HepG2 (cell line): Measurements from ENCODE around the gene ODAD4. TPM values are rescaled to one million over a fixed set of nuclear protein-coding genes. Genes with fewer than 3 reads are reported as not detected.
A peak's percentile ranks its signal among the peaks of the same experiment; 100 is the strongest.

Source experiments
- BRCA1 ChIP-seq: sonication (generic); formaldehyde crosslinking; IDR thresholded peaks from 2 replicates; pipeline ENCODE4 v1.4.0; 2020; ENCODE audit warnings: missing genetic modification reagents
- CAMTA2 ChIP-seq: sonication (generic); formaldehyde crosslinking; IDR thresholded peaks from 2 replicates; pipeline ENCODE4 v1.4.0; 2020; ENCODE audit warnings: mild to moderate bottlenecking, missing genetic modification reagents, borderline replicate concordance
- CCDC6 ChIP-seq: sonication (generic); formaldehyde crosslinking; IDR thresholded peaks from 2 replicates; pipeline ENCODE4 v1.8.1; 2022; ENCODE audit warnings: mild to moderate bottlenecking, missing genetic modification reagents, moderate library complexity
- ELF3 ChIP-seq: IDR thresholded peaks from 2 replicates; pipeline ENCODE4 v1.6.1; 2016; ENCODE audit warnings: missing genetic modification reagents, missing compliant biosample characterization
- HDAC6 ChIP-seq: fragments of 200-600 bp; sonication (generic); IDR thresholded peaks from 2 replicates; pipeline ENCODE4 v1.7.0; 2017; ENCODE audit warnings: mild to moderate bottlenecking, antibody characterized with exemption, low read length, low read depth
- HOXA7 ChIP-seq: sonication (generic); formaldehyde crosslinking; IDR thresholded peaks from 2 replicates; pipeline ENCODE4 v1.8.1; 2022; ENCODE audit warnings: mild to moderate bottlenecking, missing genetic modification reagents, moderate library complexity
- IRX3 ChIP-seq: sonication (generic); formaldehyde crosslinking; IDR thresholded peaks from 2 replicates; pipeline ENCODE4 v1.8.1; 2023; ENCODE audit warnings: mild to moderate bottlenecking, low read depth, missing genetic modification reagents, borderline replicate concordance
- MTA1 ChIP-seq: sonication (generic); formaldehyde crosslinking; IDR thresholded peaks from 2 replicates; pipeline ENCODE4 v1.4.0; 2020; ENCODE audit warnings: missing genetic modification reagents, mild to moderate bottlenecking, borderline replicate concordance
- NCOA5 ChIP-seq: sonication (generic); formaldehyde crosslinking; IDR thresholded peaks from 2 replicates; pipeline ENCODE4 v1.4.0; 2020; ENCODE audit warnings: missing genetic modification reagents
- PHF8 ChIP-seq: sonication (generic); formaldehyde crosslinking; IDR thresholded peaks from 2 replicates; pipeline ENCODE4 v1.5.0; 2020; ENCODE audit warnings: missing genetic modification reagents
- SP2 ChIP-seq: sonication (generic); formaldehyde crosslinking; IDR thresholded peaks from 2 replicates; pipeline ENCODE4 v1.5.1; 2020; ENCODE audit warnings: mild to moderate bottlenecking, missing genetic modification reagents
- SP4 ChIP-seq: sonication (generic); formaldehyde crosslinking; IDR thresholded peaks from 2 replicates; pipeline ENCODE4 v1.8.1; 2023; ENCODE audit warnings: mild to moderate bottlenecking, missing genetic modification reagents
- TBL1XR1 ChIP-seq: fragments of 150-350 bp; IDR thresholded peaks from 2 replicates; pipeline ENCODE4 v1.6.1; 2014; ENCODE audit warnings: borderline replicate concordance, low read length; ENCODE audit not compliant: partially characterized antibody
- TOPORS ChIP-seq: sonication (generic); formaldehyde crosslinking; IDR thresholded peaks from 2 replicates; pipeline ENCODE4 v1.8.0; 2023; ENCODE audit warnings: mild to moderate bottlenecking, missing genetic modification reagents
- TSC22D2 ChIP-seq: sonication (generic); formaldehyde crosslinking; IDR thresholded peaks from 2 replicates; pipeline ENCODE4 v1.5.1; 2020; ENCODE audit warnings: missing genetic modification reagents, mild to moderate bottlenecking, borderline replicate concordance
- ZEB1 ChIP-seq: IDR thresholded peaks from 2 replicates; pipeline ENCODE4 v1.6.1; 2012; ENCODE audit warnings: mild to moderate bottlenecking, low read depth, inconsistent platforms; ENCODE audit not compliant: insufficient replicate concordance
- ZNF20 ChIP-seq: sonication (generic); formaldehyde crosslinking; IDR thresholded peaks from 2 replicates; pipeline ENCODE4 v1.4.0; 2020; ENCODE audit warnings: mild to moderate bottlenecking, moderate library complexity, missing genetic modification reagents
- ZNF232 ChIP-seq: sonication (generic); formaldehyde crosslinking; IDR thresholded peaks from 2 replicates; pipeline ENCODE4 v1.4.0; 2020; ENCODE audit warnings: missing genetic modification reagents, borderline replicate concordance
- ZNF264 ChIP-seq: sonication (generic); formaldehyde crosslinking; IDR thresholded peaks from 2 replicates; pipeline ENCODE4 v1.4.0; 2020; ENCODE audit warnings: missing genetic modification reagents
- ZNF30 ChIP-seq: sonication (generic); formaldehyde crosslinking; IDR thresholded peaks from 2 replicates; pipeline ENCODE4 v1.5.0; 2020; ENCODE audit warnings: mild to moderate bottlenecking, missing genetic modification reagents
- ZNF326 ChIP-seq: sonication (generic); formaldehyde crosslinking; IDR thresholded peaks from 2 replicates; pipeline ENCODE4 v1.4.0; 2020; ENCODE audit warnings: missing genetic modification reagents, borderline replicate concordance
- ZNF329 ChIP-seq: sonication (generic); formaldehyde crosslinking; IDR thresholded peaks from 2 replicates; pipeline ENCODE4 v1.9.0; 2021; ENCODE audit warnings: low read depth, mild to moderate bottlenecking, missing genetic modification reagents
- polyA plus RNA-seq, 8 experiments: library from polyadenylated mRNA; depleted of rRNA in 3 of 8; stranded (reverse) in 7 of 8; unstranded in 1 of 8; fragments of >200 nt; fragmentation: Illumina TruSeq in 4 of 8; extraction: Trizol in 4 of 8; gene quantifications; 2 replicates each; pipeline versions ENCODE4 v1.2.1 to v1.2.3, GENCODE V29; 2011 to 2016; ENCODE audit warnings: low read depth in 4 of 8, missing spikeins in 1 of 8, mixed read lengths in 1 of 8; ENCODE audit not compliant: insufficient read depth in 1 of 8
- total RNA-seq, 5 experiments: library from RNA; depleted of rRNA; stranded (reverse); fragments of >200 nt; fragmentation: Illumina TruSeq; extraction: Trizol; gene quantifications; 2 replicates each; pipeline ENCODE4 v1.2.3, GENCODE V29; 2016; ENCODE audit warnings: low read depth in 1 of 5
- TF ChIP-seq, protein P1 (sequence below): sonication (generic); formaldehyde crosslinking; IDR thresholded peaks from 2 replicates; pipeline ENCODE4 v1.8.0; 2022; ENCODE audit warnings: missing genetic modification reagents, mild to moderate bottlenecking, moderate library complexity, borderline replicate concordance
- TF ChIP-seq, protein P2 (sequence below): sonication (generic); formaldehyde crosslinking; IDR thresholded peaks from 2 replicates; pipeline ENCODE4 v1.8.1; 2022; ENCODE audit warnings: low read depth, mild to moderate bottlenecking, missing genetic modification reagents
- TF ChIP-seq, protein P3 (sequence below): sonication (generic); formaldehyde crosslinking; IDR thresholded peaks from 2 replicates; pipeline ENCODE4 v1.8.1; 2023; ENCODE audit warnings: mild to moderate bottlenecking, moderate library complexity, missing genetic modification reagents

ODAD4 gene
- total and polyA plus RNA-seq, 2 of the 13 experiments (the other 11 are each of a cell fraction or from before 2014, with no cell fraction given): 0.48 to 0.53 TPM

DNA sequence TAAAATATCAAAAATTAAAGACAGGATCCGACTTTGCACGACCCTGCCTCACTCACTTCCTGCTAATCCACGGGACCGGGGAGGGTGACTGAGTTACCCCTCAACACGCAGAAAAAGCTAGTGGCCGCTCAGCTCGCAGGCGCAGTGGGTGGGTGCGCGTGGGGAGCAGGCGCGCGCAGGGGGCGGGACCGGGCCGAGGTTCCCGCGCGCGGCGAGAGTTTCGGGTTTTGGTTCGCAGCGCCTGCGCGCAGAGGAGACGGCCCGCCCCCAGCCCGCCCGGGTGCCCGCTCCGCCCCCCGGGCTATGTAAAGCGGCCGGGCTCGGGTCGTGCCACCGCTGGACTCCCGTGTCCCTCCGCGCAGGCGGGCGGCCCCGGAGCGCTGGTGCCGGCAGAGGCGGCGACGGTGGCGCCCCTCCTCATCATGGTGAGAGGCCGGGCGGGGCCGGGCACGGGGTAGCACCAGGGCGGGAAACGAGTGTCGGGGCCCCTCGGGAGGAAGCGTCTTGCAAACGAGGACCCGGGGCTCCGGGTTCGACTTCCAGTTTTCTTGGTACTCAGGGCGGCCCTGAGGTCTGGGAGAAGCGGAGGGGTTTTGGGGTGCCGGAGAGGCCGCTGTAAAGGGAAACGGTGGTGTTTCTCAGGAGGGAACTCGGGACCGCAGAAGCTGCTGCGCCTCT is 36.2 kb downstream of the ODAD4 start, which contains the start of gene CNP (continued):
- no peak; the same call in none of the 2 replicates for TF ChIP-seq ZNF232 (CRISPR knock-in tag)
- TF ChIP-seq MTA1 (CRISPR knock-in tag): peak; percentile 73
- no peak; the same call in 1 of the 2 replicates for TF ChIP-seq CAMTA2
- TF ChIP-seq, protein P1, sequence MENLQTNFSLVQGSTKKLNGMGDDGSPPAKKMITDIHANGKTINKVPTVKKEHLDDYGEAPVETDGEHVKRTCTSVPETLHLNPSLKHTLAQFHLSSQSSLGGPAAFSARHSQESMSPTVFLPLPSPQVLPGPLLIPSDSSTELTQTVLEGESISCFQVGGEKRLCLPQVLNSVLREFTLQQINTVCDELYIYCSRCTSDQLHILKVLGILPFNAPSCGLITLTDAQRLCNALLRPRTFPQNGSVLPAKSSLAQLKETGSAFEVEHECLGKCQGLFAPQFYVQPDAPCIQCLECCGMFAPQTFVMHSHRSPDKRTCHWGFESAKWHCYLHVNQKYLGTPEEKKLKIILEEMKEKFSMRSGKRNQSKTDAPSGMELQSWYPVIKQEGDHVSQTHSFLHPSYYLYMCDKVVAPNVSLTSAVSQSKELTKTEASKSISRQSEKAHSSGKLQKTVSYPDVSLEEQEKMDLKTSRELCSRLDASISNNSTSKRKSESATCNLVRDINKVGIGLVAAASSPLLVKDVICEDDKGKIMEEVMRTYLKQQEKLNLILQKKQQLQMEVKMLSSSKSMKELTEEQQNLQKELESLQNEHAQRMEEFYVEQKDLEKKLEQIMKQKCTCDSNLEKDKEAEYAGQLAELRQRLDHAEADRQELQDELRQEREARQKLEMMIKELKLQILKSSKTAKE: peak; percentile 79
- TF ChIP-seq IRX3 (CRISPR knock-in tag): no peak
- no peak for TF ChIP-seq HDAC6
- TF ChIP-seq BRCA1 (CRISPR knock-in tag): peak; percentile 74; the same call in 1 of the 2 replicates
- TF ChIP-seq, protein P2, sequence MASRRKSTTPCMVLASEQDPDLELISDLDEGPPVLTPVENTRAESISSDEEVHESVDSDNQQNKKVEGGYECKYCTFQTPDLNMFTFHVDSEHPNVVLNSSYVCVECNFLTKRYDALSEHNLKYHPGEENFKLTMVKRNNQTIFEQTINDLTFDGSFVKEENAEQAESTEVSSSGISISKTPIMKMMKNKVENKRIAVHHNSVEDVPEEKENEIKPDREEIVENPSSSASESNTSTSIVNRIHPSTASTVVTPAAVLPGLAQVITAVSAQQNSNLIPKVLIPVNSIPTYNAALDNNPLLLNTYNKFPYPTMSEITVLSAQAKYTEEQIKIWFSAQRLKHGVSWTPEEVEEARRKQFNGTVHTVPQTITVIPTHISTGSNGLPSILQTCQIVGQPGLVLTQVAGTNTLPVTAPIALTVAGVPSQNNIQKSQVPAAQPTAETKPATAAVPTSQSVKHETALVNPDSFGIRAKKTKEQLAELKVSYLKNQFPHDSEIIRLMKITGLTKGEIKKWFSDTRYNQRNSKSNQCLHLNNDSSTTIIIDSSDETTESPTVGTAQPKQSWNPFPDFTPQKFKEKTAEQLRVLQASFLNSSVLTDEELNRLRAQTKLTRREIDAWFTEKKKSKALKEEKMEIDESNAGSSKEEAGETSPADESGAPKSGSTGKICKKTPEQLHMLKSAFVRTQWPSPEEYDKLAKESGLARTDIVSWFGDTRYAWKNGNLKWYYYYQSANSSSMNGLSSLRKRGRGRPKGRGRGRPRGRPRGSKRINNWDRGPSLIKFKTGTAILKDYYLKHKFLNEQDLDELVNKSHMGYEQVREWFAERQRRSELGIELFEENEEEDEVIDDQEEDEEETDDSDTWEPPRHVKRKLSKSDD (CRISPR knock-in tag): peak; percentile 83; the same call in 1 of the 2 replicates
- 0 out of 2 replicates have a peak, but pooled peaks have one; percentile 7 for TF ChIP-seq ZNF326
- peak; percentile 67 for TF ChIP-seq SP4 (CRISPR knock-in tag)
- peak; percentile 95 for TF ChIP-seq PHF8 (CRISPR knock-in tag)
- no peak for TF ChIP-seq ZEB1
- TF ChIP-seq, protein P3, sequence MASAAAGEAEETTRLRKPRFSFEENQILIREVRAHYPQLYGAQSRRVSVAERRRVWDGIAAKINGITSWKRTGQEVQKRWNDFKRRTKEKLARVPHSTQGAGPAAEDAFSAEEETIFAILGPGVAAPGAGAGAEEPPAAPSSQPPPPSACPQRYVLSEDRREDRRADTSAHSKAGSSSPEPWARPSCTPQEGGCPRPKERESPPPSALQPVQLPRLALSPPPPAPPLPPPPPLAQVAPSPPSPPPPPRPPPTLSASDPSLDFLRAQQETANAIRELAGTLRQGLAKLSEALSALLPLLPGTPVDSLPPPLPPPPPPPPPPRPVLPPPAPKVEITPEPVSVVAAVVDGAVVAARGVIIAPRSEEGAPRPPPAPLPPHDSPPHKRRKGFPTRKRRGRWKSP (CRISPR knock-in tag): peak; percentile 83
- peak; percentile 87 for TF ChIP-seq CCDC6 (CRISPR knock-in tag)
- TF ChIP-seq TBL1XR1: peak; percentile 12
- no peak for TF ChIP-seq ZNF30
- no peak; the same call in none of the 2 replicates for TF ChIP-seq ZNF264 (CRISPR knock-in tag)
- TF ChIP-seq ZNF329 (CRISPR knock-in tag): peak; percentile 77; the same call in 1 of the 2 replicates
- TF ChIP-seq TOPORS (CRISPR knock-in tag): peak; percentile 68; the same call in 1 of the 2 replicates
- 0 out of 2 replicates have a peak, but pooled peaks have one; percentile 24 for TF ChIP-seq HOXA7
- TF ChIP-seq NCOA5 (CRISPR knock-in tag): no peak
- TF ChIP-seq SP2 (CRISPR knock-in tag): peak; percentile 51
- TF ChIP-seq TSC22D2 (CRISPR knock-in tag): peak; percentile 64
- peak; percentile 62 for TF ChIP-seq ELF3 (CRISPR knock-in tag)
- no peak for TF ChIP-seq ZNF20 (CRISPR knock-in tag)
